Stimulated activated naive B cell treated with anti-CD40 and anti-IgM and Interleukin-4, amounts not matched to agents 10 μg/mL and 1 μg/mL and 100 μg/mL, for 72 hours (primary cell): Measurements from ENCODE around the gene RNASE13.
"Not testable (repeated sequence)": the region's sequence is repeated elsewhere in the genome, so short reads cannot be mapped to it uniquely, and the experiment has no call there.

Experiments
- ATAC-seq, 2 donors: fragments of 150-1000 bp; cut with Tn5 transposase; replicated peaks; 2 replicates each; pipeline ENCODE4 v1.10.0; 2021; ENCODE audit warnings: moderate library complexity in 1 of 2
- DNase-seq: peaks from one replicate; pipeline ENCODE4 v3.0.0; 2021
- H3K27ac Mint-ChIP-seq: one replicate; pipeline ENCODE4 v1.8.0; 2022; ENCODE audit warnings: mild to moderate bottlenecking, mixed read lengths
- H3K27me3 Mint-ChIP-seq, 2 donors: one replicate each; pipeline ENCODE4 v1.8.0; 2022; ENCODE audit warnings: mixed read lengths in 2 of 2
- H3K36me3 Mint-ChIP-seq, 2 donors: one replicate each; pipeline ENCODE4 v1.8.0; 2022; ENCODE audit warnings: mixed read lengths in 2 of 2, mild to moderate bottlenecking in 1 of 2
- H3K4me1 Mint-ChIP-seq, 2 donors: one replicate each; pipeline ENCODE4 v1.8.0; 2022; ENCODE audit warnings: mixed read lengths in 2 of 2, mild to moderate bottlenecking in 1 of 2
- H3K4me3 Mint-ChIP-seq, 2 donors: one replicate each; pipeline ENCODE4 v1.8.0; 2022; ENCODE audit warnings: mild to moderate bottlenecking in 2 of 2, mixed read lengths in 2 of 2, moderate library complexity in 1 of 2
- H3K9me3 Mint-ChIP-seq, 2 donors: one replicate each; pipeline ENCODE4 v1.8.0; 2022; ENCODE audit warnings: mixed read lengths in 2 of 2, mild to moderate bottlenecking in 1 of 2

Gene RNASE13

GRCh38 chr14:21041676-21042433 lies 7.2 kb upstream of the RNASE13 start, which contains the start of gene RNASE7:
RNASE7 (plus strand) TSS chr14:21042362; CDS start chr14:21042993, 631 bp downstream.
- Mint-ChIP-seq H3K4me1 (no peaks in the 10 kb centered on the region), H3K4me3 (no peak within 1 kb of the TSS), H3K27me3 (peaks cover 38 to 40% of the 10 kb centered on the region in 2 donors), H3K27ac (peak within 1 kb of the TSS; percentile 10), H3K36me3 (no peaks in the 10 kb centered on the region), H3K9me3 (no peaks in the 10 kb centered on the region)
- ATAC-seq (no peak), DNase-seq (no peak)

GRCh38 chr14:21040941-21041340 lies 6.3 kb upstream of the RNASE13 start:
- DNase-seq, ATAC-seq, H3K36me3 Mint-ChIP-seq, H3K4me3 Mint-ChIP-seq, H3K9me3 Mint-ChIP-seq, H3K4me1 Mint-ChIP-seq, H3K27ac Mint-ChIP-seq: not testable (repeated sequence)
- H3K27me3 Mint-ChIP-seq, result peaks cover 43 to 44% of the 10 kb centered on the region in 2 donors

GRCh38 chr14:21040370-21040925 lies 5.8 kb upstream of the RNASE13 start:
- Mint-ChIP-seq H3K9me3 (no peaks in the 10 kb centered on the region), H3K27ac (no peak overlapping the region), H3K36me3 (no peaks in the 10 kb centered on the region), H3K4me3 (no peak overlapping the region), H3K27me3 (peaks cover 43 to 45% of the 10 kb centered on the region in 2 donors), H3K4me1 (no peaks in the 10 kb centered on the region)
- DNase-seq (no peak), ATAC-seq (no peak)

DNA sequence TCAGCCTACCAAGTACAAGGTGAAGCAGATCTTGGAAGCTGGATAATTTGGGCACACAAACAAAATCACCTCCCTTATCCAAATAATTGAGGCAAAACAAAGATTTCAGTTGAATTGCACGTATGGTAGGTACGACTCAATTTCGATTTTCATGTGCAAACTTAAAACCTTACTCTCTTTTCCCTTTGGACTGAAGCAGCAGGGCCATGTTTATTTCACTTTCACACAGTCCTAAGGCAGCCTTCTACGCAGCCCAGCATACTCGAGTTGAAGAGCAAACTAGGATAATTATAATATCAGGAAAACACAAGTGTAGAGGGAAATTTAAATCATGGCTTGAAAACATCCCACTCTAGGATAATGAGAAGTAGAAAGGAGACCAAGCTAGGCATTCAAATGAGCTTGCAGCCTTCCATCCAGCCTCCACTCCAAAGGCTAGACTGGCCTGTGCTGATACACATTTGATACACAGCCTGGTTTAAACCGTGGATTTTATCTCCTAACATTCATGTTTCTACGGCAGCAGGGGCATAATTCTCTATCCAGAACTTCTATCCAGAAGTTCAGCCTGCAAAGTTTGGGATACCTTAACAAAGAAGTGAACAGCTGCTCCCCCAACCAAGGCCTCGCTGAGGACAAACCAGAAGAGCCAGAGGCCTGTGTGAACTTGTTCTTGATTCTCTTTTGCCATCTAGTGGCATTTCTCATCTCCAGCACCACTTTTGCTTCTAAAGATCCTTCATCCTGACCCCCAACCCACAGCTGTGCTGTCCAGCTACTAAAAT lies 5.2 kb upstream of the RNASE13 start:
- Mint-ChIP-seq H3K27ac (no peak overlapping the region), H3K27me3 (peaks cover 40 to 44% of the 10 kb centered on the region in 2 donors), H3K4me1 (no peaks in the 10 kb centered on the region), H3K9me3 (no peaks in the 10 kb centered on the region), H3K36me3 (no peaks in the 10 kb centered on the region), H3K4me3 (no peak overlapping the region)
- DNase-seq, result peak; percentile 3
- ATAC-seq, result peak; percentile 72 to 76

GRCh38 chr14:21038441-21039422 lies 4.1 kb upstream of the RNASE13 start:
- no peaks in the 10 kb centered on the region for H3K36me3 Mint-ChIP-seq
- ATAC-seq, result no peak
- no peak overlapping the region for H3K27ac Mint-ChIP-seq
- H3K4me3 Mint-ChIP-seq, result no peak overlapping the region
- DNase-seq, result no peak
- no peaks in the 10 kb centered on the region for H3K4me1 Mint-ChIP-seq
- H3K9me3 Mint-ChIP-seq, result no peaks in the 10 kb centered on the region
- peaks cover 34 to 37% of the 10 kb centered on the region in 2 donors for H3K27me3 Mint-ChIP-seq

- H3K27ac Mint-ChIP-seq, result no peak overlapping the region
Observed at GRCh38 chr14:21037156-21037555, 2.5 kb upstream of the RNASE13 start.

DNA sequence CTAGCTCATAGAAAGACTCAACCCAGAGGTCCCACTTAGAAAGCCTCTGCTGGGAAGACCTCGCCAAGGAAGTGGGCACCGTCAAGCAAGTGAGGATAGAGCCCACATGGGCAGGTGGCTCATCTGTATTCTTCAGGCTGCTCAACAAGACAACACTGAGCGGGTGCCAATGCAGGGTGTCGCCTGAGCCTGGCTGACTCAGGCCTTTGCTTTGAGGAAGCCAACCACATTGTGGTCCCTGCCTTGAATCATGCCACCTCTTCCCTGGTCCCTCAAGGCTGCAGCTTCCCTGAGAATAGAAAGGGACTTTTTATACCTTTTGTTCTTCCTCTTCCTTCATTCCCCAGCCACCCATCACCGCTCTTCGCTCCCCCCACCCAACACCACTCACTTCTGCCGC lies 2.1 kb upstream of the RNASE13 start:
- no peak overlapping the region for H3K27ac Mint-ChIP-seq
- ATAC-seq (no peak), DNase-seq (no peak)
- no peaks in the 10 kb centered on the region for H3K36me3 Mint-ChIP-seq
- H3K9me3 Mint-ChIP-seq, result no peaks in the 10 kb centered on the region
- H3K4me3 Mint-ChIP-seq, result no peak overlapping the region
- peaks cover 30 to 32% of the 10 kb centered on the region in 2 donors for H3K27me3 Mint-ChIP-seq
- H3K4me1 Mint-ChIP-seq, result no peaks in the 10 kb centered on the region

More at GRCh38 chr14:21037156-21037555, 2.5 kb upstream of the RNASE13 start:
- Mint-ChIP-seq H3K4me1 (no peaks in the 10 kb centered on the region), H3K36me3 (no peaks in the 10 kb centered on the region), H3K27me3 (peaks cover 32 to 35% of the 10 kb centered on the region in 2 donors), H3K4me3 (no peak overlapping the region), H3K9me3 (no peaks in the 10 kb centered on the region)
- ATAC-seq, result no peak
- no peak for DNase-seq

DNA sequence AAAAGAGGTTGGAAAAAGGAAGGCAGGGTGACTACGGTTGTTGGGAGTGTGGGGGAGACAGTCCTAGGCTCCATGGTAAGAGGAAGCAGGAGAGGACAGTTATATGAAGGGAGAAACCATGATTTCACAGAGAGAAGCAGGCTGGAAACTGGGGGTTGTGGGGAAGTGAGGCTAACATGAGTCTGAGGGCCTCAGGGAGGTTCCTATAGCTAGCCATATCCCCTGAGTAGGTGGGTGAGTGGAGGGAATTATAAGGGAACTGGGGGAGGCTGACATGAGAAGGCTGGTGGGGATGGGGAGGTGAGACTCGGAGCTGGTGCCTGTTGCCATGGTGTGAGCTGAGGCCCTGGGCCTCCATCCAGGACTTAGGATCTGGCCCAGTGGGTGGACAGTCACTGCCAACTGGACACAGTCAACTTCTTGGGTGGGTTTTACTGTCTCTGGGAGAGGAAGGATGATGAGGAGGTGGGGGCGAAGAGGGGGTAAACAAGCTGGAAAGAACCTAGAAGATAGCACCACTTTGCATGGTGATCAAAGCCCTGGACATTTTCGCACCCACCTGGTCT lies 1.4 kb downstream of the RNASE13 start:
- no peak for DNase-seq
- Mint-ChIP-seq H3K4me1 (no peaks in the 10 kb centered on the region), H3K27me3 (peaks cover 28% of the 10 kb centered on the region in 2 donors), H3K4me3 (no peak overlapping the region), H3K36me3 (no peaks in the 10 kb centered on the region), H3K9me3 (no peaks in the 10 kb centered on the region), H3K27ac (no peak overlapping the region)
- no peak for ATAC-seq

DNA sequence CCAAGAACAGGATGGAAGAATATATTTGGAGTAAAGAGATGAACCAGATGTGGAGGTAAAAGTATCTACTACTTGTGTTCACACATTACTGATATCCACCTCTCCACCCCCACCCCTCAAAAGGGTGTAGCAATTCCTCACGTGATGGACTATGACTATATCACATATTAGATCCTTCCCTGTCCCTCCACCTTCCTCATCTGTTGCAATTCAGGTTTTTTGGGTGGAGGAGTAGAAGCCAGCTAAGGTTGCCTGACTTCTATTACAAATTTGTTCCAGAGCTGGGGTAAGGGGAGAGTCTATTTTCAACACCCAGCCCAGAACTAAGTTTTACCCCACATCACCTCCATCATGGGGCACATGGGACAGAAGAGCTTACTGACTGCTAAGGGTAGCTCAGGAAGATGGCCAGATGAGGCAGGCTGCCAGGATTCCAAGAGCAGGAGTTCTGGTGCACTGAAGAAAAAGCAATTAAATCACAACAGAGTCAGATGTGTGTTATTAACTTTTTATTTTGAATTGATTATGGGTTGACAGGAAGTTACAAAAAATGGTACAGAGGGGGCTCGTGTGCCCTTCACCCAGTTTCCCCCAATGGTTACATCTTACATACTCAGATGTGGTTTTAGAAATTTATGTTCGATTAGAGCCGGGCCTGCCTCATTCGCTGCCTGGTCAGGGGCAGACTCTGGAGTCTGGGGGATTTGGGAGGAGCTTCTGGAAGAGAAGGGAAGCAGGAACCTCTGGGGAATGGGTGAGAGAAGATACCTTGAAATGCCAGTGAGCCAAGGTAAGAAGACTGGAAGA lies 2.1 kb downstream of the RNASE13 start:
- Mint-ChIP-seq H3K27ac (no peak overlapping the region), H3K27me3 (peaks cover 23 to 28% of the 10 kb centered on the region in 2 donors), H3K4me1 (no peaks in the 10 kb centered on the region)

GRCh38 chr14:21030531-21030930 lies 4.1 kb downstream of the RNASE13 start:
- H3K4me3 Mint-ChIP-seq, result no peak overlapping the region
- no peaks in the 10 kb centered on the region for H3K36me3 Mint-ChIP-seq
- peaks cover 14 to 20% of the 10 kb centered on the region in 2 donors for H3K27me3 Mint-ChIP-seq
- H3K9me3 Mint-ChIP-seq, result no peaks in the 10 kb centered on the region
- DNase-seq (no peak), ATAC-seq (no peak)
- H3K27ac Mint-ChIP-seq, result no peak overlapping the region
- no peaks in the 10 kb centered on the region for H3K4me1 Mint-ChIP-seq

More for the DNA sequence above, 2.1 kb downstream of the RNASE13 start:
- ATAC-seq (no peak), DNase-seq (no peak)
- H3K4me3 Mint-ChIP-seq, result no peak overlapping the region
- H3K9me3 Mint-ChIP-seq, result no peaks in the 10 kb centered on the region
- H3K36me3 Mint-ChIP-seq, result no peaks in the 10 kb centered on the region

- H3K9me3 Mint-ChIP-seq, result no peaks in the 10 kb centered on the region
- DNase-seq (no peak), ATAC-seq (no peak)
- H3K36me3 Mint-ChIP-seq, result no peaks in the 10 kb centered on the region
- peaks cover 14 to 15% of the 10 kb centered on the region in 2 donors for H3K27me3 Mint-ChIP-seq
- H3K4me3 Mint-ChIP-seq, result no peak within 1 kb of the TSS
- H3K27ac Mint-ChIP-seq, result no peak within 1 kb of the TSS
- peaks cover 2 to 5% of the 10 kb centered on the region in 2 donors for H3K4me1 Mint-ChIP-seq
Observed at GRCh38 chr14:21029917-21030316, 4.7 kb downstream of the RNASE13 start, which contains the start of gene TPPP2. TPPP2 (plus strand) TSS chr14:21030217; CDS start chr14:21030582, 365 bp downstream.

DNA sequence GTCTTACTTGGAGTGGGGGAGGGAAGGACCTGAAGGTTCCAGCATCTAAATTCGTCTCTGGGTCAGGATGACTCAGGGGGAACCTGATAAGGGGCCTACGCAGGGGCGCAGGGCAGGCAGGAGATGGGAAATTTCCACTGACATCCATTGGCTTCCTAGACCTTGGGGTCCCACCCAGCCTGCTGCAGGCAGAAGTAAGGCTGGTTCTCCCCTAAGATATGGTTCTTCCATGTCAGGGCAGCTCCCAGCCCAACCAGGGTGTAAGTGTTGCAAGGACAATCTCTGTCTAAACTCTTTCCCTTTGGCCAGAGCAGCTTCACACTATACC lies 7.7 kb downstream of the RNASE13 start:
- no peak overlapping the region for H3K27ac Mint-ChIP-seq
- peaks cover 18% of the 10 kb centered on the region in 2 donors for H3K4me1 Mint-ChIP-seq
- no peaks in the 10 kb centered on the region for H3K9me3 Mint-ChIP-seq
- no peak overlapping the region for H3K4me3 Mint-ChIP-seq
- H3K27me3 Mint-ChIP-seq, result peaks cover 11 to 18% of the 10 kb centered on the region in 2 donors
- H3K36me3 Mint-ChIP-seq, result no peaks in the 10 kb centered on the region
- ATAC-seq, result no peak
- DNase-seq, result no peak
